ENCODE data around the gene NSL1. TPM values are rescaled to one million over a fixed set of nuclear protein-coding genes. Genes with fewer than 3 reads are reported as not detected.

NSL1 gene
- total and polyA plus RNA-seq, 9 of the 15 experiments (the other 6 are each of a cell fraction or from before 2014, with no cell fraction given) = 53.5 to 108 (median 59.1) TPM

DNA sequence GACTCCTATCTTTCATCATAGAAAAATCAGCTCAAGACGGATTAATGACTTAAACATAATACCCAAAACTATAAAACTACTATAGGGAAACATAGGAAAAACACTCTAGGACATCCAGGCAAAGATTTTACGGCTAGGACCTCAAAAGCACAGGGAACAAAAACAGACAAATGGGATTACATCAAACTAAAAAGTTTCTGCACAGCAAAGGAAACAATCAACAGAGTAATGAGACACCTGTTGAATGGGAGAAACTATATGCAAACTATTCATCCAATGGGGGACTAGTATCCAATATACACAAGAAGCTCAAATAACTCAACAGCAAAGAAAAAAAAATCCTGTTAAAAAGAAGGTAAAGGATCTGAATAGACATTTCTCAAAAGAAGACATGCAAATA lies 18.6 kb downstream of the NSL1 start:
- no peak overlapping the region for H3K4me2 ChIP-seq (ENCODE audit: insufficient read depth, low read length)
- no peak overlapping the region for H3K4me3 ChIP-seq
- peaks cover 46% of the 10 kb centered on the region for H3K79me2 ChIP-seq (ENCODE audit: control insufficient read depth, insufficient read depth, low read length)
- no peak for FAIRE-seq
- peaks cover 22% of the 10 kb centered on the region; the same call in 2 of the 3 replicates for H3K36me3 ChIP-seq (ENCODE audit: control insufficient read depth, insufficient read depth, low read length)
- no peak overlapping the region for H2AFZ ChIP-seq (ENCODE audit: low read depth, low read length)
- no peak overlapping the region for H3K9ac ChIP-seq (ENCODE audit: insufficient read depth in 1 of 2, low read depth in 2 of 2, low read length in 2 of 2)
- CTCF ChIA-PET (ENCODE audit: low intra/inter-chr PET ratio) = no interaction called here
- H3K9me3 ChIP-seq (replicated peaks; ENCODE audit: control insufficient read depth, insufficient read depth, low read depth, low read length) = no peaks in the 10 kb centered on the region
- no peaks in the 10 kb centered on the region for H3K9me1 ChIP-seq (ENCODE audit: control insufficient read depth, insufficient read depth, low read length)
- POLR2A ChIA-PET = interaction anchor here (1.0 to 2.0 kb wide), 2 partner anchors 15 to 19 kb away, joined by 6 to 7 read pairs; partner anchors contain the start of genes NSL1 and TATDN3
- 79% methylated on average over 2 of the region's 2 CpGs for WGBS (ENCODE audit: insufficient coverage, low coverage, missing lambda C conversion rate)
- H4K20me1 ChIP-seq (replicated peaks; ENCODE audit: control insufficient read depth, insufficient read depth, low read length) = no peaks in the 10 kb centered on the region
- H3K27me3 ChIP-seq (ENCODE audit: control insufficient read depth in 2 of 2, insufficient read depth in 2 of 2, low read length in 2 of 2) = no peaks in the 10 kb centered on the region
- no peak for ATAC-seq
- intact Hi-C loops (cut with micrococcal nuclease) = no loop called here
- no peak overlapping the region for H3K27ac ChIP-seq (ENCODE audit: extremely low read depth, low read depth, low read length)
- no TSS peak for BruUV-seq (replicated peaks)
- TF ChIP-seq MTF1 (CRISPR knock-in tag; IDR thresholded peaks at IDR 0.05; ENCODE audit: borderline replicate concordance) = no peak
- TF ChIP-seq TAF7 (tag; IDR thresholded peaks at IDR 0.05) = no peak
- TF ChIP-seq JUND (IDR thresholded peaks at IDR 0.05; ENCODE audit: borderline replicate concordance, low read depth, low read length) = no peak
- TF ChIP-seq JUND (tag; IDR thresholded peaks at IDR 0.05; ENCODE audit: borderline replicate concordance, low read depth, low read length) = no peak
- TF ChIP-seq ZNF174 (CRISPR knock-in tag; IDR thresholded peaks at IDR 0.05) = no peak
- TF ChIP-seq MNT (conservative IDR thresholded peaks at IDR 0.05) = no peak
- no peak for TF ChIP-seq POLR3G (IDR thresholded peaks at IDR 0.05; ENCODE audit: extremely low read depth, insufficient read length, insufficient replicate concordance)
- TF ChIP-seq HNRNPH1 (optimal IDR thresholded peaks at IDR 0.05; ENCODE audit: low read depth, low read length) = no peak
- TF ChIP-seq, protein P1, sequence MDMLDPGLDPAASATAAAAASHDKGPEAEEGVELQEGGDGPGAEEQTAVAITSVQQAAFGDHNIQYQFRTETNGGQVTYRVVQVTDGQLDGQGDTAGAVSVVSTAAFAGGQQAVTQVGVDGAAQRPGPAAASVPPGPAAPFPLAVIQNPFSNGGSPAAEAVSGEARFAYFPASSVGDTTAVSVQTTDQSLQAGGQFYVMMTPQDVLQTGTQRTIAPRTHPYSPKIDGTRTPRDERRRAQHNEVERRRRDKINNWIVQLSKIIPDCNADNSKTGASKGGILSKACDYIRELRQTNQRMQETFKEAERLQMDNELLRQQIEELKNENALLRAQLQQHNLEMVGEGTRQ (CRISPR knock-in tag; IDR thresholded peaks at IDR 0.05) = no peak
- no peak for TF ChIP-seq XRCC3 (IDR thresholded peaks at IDR 0.05)
- TF ChIP-seq, protein P2, sequence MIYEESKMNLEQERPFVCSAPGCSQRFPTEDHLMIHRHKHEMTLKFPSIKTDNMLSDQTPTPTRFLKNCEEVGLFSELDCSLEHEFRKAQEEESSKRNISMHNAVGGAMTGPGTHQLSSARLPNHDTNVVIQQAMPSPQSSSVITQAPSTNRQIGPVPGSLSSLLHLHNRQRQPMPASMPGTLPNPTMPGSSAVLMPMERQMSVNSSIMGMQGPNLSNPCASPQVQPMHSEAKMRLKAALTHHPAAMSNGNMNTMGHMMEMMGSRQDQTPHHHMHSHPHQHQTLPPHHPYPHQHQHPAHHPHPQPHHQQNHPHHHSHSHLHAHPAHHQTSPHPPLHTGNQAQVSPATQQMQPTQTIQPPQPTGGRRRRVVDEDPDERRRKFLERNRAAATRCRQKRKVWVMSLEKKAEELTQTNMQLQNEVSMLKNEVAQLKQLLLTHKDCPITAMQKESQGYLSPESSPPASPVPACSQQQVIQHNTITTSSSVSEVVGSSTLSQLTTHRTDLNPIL (CRISPR knock-in tag; IDR thresholded peaks at IDR 0.05) = no peak
- TF ChIP-seq SP1 (CRISPR knock-in tag; IDR thresholded peaks at IDR 0.05) = no peak
- no peak for TF ChIP-seq NR3C1 (CRISPR knock-in tag; IDR thresholded peaks at IDR 0.05)
- TF ChIP-seq ETS2 (tag; IDR thresholded peaks at IDR 0.05; ENCODE audit: borderline replicate concordance, poor library complexity, severe bottlenecking) = no peak
- TF ChIP-seq HDAC6 (IDR thresholded peaks at IDR 0.05; ENCODE audit: low read depth, low read length) = no peak
- H3K4me1 ChIP-seq (replicated peaks in 1 of 2; ENCODE audit: control insufficient read depth in 2 of 2, insufficient read depth in 2 of 2, low read length in 2 of 2) = peaks cover 0 to 5% of the 10 kb centered on the region in 2 experiments; a peak in 3 of 5 replicates
- in situ Hi-C loops (cut with MboI) = loop anchor here (10.0 kb wide), 1 partner anchor 678 kb away; no protein-coding TSS in a partner anchor
- DNase-seq (ENCODE audit: extremely low read depth in 1 of 4, low spot score in 3 of 4) = no peak

Measured in K562 (cell line).